Mucosa of stomach (tissue), 1 donor: Measurements from ENCODE around the gene NAT9.

ENCODE experiments used
- H3K27me3 ChIP-seq: one replicate; pipeline ENCODE4 v1.7.0; 2013; ENCODE audit warnings: mild to moderate bottlenecking, low read length; ENCODE audit not compliant: control insufficient read depth, insufficient read depth
- H3K36me3 ChIP-seq: one replicate; pipeline ENCODE4 v1.7.0; 2013; ENCODE audit warnings: low read length; ENCODE audit not compliant: control insufficient read depth, insufficient read depth
- H3K4me1 ChIP-seq: one replicate; pipeline ENCODE4 v1.7.0; 2013; ENCODE audit warnings: mild to moderate bottlenecking, low read length; ENCODE audit not compliant: control insufficient read depth, insufficient read depth
- H3K4me3 ChIP-seq: one replicate; pipeline ENCODE4 v1.7.0; 2013; ENCODE audit warnings: low read length
- H3K9ac ChIP-seq: one replicate; pipeline ENCODE4 v1.7.0; 2013; ENCODE audit warnings: mild to moderate bottlenecking, low read length, moderate library complexity
- H3K9me3 ChIP-seq: one replicate; pipeline ENCODE4 v1.7.0; 2013; ENCODE audit warnings: mild to moderate bottlenecking, low read length, moderate library complexity; ENCODE audit not compliant: control insufficient read depth
- donor health status: Pancreatic carcinoma.

NAT9 gene

DNA sequence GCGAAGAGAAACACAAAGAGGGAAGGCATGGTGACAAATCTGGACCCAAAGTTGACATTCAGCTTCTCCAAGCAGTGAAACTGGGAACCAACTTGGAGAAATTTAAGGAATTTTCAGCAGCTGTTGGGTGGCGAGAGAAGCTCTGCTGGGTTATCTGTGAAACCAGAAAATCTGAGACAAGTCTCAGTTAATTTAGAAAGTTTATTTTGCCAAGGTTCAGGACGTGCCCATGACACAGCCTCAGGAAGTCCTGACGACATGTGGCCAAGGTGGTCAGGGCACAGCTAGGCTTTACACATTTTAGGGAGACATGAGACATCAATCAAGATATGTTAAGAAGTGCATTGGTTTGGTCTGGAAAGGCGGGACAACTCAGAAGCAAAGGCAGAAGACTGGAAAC, 52.3 kb downstream of the NAT9 start:
- Histone ChIP-seq H3K27me3 (peaks cover 5% of the 10 kb centered on the region), H3K4me3 (no peak overlapping the region), H3K9me3 (no peaks in the 10 kb centered on the region), H3K36me3 (no peaks in the 10 kb centered on the region), H3K4me1 (no peaks in the 10 kb centered on the region), H3K9ac (no peak overlapping the region)

DNA sequence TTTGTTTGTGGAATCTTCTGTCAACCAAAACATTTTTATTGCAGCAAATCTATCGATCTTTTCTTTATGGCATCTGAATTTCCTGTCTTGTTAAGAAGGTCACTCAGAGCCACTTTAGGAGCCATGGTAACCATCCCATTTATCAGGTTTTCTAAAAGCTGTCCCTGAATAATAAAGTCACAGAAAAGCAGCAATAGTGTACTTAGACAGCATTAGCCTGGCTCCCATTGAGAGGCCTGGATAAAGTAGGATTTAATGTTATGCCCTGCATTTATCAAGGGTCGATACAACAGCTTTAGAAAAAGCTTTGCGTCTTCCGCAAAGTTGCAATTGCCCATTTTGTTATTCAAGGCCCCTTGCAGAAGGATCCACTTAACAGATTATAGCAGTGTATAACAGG, 53.4 kb downstream of the NAT9 start:
- no peak overlapping the region for H3K9ac ChIP-seq
- H3K9me3 ChIP-seq, result no peaks in the 10 kb centered on the region
- no peak overlapping the region for H3K4me3 ChIP-seq
- no peaks in the 10 kb centered on the region for H3K36me3 ChIP-seq
- H3K4me1 ChIP-seq, result no peaks in the 10 kb centered on the region
- H3K27me3 ChIP-seq, result peaks cover 5% of the 10 kb centered on the region
